A549 (cell line): ENCODE results near the gene UTP11.

ENCODE experiments used
- GATA3 ChIP-seq: IDR thresholded peaks from 2 replicates; pipeline ENCODE4 v1.6.1; 2012; ENCODE audit warnings: borderline replicate concordance
- JUNB ChIP-seq: fragments of >200 bp; sonication (Bioruptor Twin); formaldehyde crosslinking; IDR thresholded peaks from 2 replicates; pipeline ENCODE4 v1.6.1; 2016
- MAFK ChIP-seq: fragments of 450-650 bp; IDR thresholded peaks from 2 replicates; pipeline ENCODE4 v1.6.1; 2014; ENCODE audit not compliant: partially characterized antibody
- POLR2A ChIP-seq: IDR thresholded peaks from 2 replicates; pipeline ENCODE4 v1.6.1; 2012; ENCODE audit warnings: mild to moderate bottlenecking, low read length
- TF ChIP-seq, protein P1 (sequence below): fragments of 200-600 bp; sonication (generic); IDR thresholded peaks from 2 replicates; pipeline ENCODE4 v1.6.1; 2016; ENCODE audit warnings: antibody characterized with exemption, mild to moderate bottlenecking, moderate library complexity
- TF ChIP-seq, protein P2 (sequence below): fragments of >200 bp; sonication (Bioruptor Twin); formaldehyde crosslinking; IDR thresholded peaks from 3 replicates; pipeline ENCODE4 v1.5.1; 2016

DNA sequence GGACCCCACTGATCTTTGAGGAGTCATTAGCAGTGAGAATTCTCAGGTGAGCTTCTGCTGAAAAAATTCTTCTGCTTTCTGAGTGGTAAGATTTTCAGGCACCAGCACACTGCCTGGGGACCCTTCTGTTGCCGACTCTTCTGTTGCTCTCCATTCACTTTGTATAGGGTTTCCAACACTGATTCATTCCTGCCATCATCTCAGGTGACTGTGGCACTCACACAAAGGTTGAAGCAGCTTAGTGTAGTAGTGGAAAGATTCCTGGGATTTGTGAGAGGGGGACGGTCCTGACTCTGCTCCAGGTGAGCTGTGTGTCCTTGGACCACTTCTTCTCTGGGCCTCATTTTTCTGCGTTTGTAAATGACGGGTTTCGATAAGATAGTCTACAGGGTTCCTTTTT lies 9.4 kb downstream of the UTP11 start:
- TF ChIP-seq, protein P1, sequence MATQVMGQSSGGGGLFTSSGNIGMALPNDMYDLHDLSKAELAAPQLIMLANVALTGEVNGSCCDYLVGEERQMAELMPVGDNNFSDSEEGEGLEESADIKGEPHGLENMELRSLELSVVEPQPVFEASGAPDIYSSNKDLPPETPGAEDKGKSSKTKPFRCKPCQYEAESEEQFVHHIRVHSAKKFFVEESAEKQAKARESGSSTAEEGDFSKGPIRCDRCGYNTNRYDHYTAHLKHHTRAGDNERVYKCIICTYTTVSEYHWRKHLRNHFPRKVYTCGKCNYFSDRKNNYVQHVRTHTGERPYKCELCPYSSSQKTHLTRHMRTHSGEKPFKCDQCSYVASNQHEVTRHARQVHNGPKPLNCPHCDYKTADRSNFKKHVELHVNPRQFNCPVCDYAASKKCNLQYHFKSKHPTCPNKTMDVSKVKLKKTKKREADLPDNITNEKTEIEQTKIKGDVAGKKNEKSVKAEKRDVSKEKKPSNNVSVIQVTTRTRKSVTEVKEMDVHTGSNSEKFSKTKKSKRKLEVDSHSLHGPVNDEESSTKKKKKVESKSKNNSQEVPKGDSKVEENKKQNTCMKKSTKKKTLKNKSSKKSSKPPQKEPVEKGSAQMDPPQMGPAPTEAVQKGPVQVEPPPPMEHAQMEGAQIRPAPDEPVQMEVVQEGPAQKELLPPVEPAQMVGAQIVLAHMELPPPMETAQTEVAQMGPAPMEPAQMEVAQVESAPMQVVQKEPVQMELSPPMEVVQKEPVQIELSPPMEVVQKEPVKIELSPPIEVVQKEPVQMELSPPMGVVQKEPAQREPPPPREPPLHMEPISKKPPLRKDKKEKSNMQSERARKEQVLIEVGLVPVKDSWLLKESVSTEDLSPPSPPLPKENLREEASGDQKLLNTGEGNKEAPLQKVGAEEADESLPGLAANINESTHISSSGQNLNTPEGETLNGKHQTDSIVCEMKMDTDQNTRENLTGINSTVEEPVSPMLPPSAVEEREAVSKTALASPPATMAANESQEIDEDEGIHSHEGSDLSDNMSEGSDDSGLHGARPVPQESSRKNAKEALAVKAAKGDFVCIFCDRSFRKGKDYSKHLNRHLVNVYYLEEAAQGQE = no peak
- no peak for TF ChIP-seq POLR2A
- TF ChIP-seq, protein P2, sequence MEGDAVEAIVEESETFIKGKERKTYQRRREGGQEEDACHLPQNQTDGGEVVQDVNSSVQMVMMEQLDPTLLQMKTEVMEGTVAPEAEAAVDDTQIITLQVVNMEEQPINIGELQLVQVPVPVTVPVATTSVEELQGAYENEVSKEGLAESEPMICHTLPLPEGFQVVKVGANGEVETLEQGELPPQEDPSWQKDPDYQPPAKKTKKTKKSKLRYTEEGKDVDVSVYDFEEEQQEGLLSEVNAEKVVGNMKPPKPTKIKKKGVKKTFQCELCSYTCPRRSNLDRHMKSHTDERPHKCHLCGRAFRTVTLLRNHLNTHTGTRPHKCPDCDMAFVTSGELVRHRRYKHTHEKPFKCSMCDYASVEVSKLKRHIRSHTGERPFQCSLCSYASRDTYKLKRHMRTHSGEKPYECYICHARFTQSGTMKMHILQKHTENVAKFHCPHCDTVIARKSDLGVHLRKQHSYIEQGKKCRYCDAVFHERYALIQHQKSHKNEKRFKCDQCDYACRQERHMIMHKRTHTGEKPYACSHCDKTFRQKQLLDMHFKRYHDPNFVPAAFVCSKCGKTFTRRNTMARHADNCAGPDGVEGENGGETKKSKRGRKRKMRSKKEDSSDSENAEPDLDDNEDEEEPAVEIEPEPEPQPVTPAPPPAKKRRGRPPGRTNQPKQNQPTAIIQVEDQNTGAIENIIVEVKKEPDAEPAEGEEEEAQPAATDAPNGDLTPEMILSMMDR = no peak
- TF ChIP-seq JUNB = no peak
- no peak for TF ChIP-seq GATA3
- TF ChIP-seq MAFK = no peak
